ENCODE data around the gene MTAP.

The MTAP gene

GRCh38 chr9:21854594-21854993, 52.2 kb downstream of the MTAP start:
- DNase-seq: no peak

GRCh38 chr9:21856301-21857094, 54.1 kb downstream of the MTAP start:
- no peak for DNase-seq

DNA sequence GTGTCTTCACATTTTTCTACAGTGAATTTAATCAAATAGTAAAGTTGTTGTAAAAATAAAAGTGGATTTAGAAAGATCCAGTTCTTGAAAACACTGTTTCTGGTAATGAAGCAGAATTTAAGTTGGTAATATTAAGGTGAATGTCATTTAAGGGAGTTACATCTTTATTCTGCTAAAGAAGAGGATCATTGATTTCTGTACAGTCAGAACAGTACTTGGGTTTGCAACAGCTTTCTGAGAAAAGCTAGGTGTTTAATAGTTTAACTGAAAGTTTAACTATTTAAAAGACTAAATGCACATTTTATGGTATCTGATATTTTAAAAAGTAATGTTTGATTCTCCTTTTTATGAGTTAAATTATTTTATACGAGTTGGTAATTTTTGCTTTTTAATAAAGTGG, 60.4 kb downstream of the MTAP start:
- DNase-seq: no peak

DNA sequence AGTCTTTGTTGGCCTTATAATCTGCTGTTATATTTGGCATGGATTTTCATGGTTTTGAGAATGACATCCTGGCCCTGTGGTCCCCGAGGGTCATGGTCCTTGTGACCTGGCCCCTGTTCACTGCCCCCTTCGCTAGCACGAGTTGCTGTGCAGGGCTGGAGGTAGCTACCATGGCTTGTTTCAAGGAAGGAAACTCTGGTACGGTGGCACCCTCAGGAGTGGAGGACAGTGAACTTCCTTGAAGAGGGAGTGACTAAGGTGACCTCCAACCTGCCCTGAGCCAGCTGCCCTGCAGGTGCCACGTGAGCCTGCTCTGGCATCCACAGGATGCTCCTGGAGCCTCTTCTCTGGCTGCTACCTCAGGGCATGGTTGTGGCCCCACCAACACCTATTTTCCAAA, 62.1 kb downstream of the MTAP start:
- no peak for DNase-seq

GRCh38 chr9:21866302-21866701, 63.9 kb downstream of the MTAP start:
- no peak for DNase-seq

DNA sequence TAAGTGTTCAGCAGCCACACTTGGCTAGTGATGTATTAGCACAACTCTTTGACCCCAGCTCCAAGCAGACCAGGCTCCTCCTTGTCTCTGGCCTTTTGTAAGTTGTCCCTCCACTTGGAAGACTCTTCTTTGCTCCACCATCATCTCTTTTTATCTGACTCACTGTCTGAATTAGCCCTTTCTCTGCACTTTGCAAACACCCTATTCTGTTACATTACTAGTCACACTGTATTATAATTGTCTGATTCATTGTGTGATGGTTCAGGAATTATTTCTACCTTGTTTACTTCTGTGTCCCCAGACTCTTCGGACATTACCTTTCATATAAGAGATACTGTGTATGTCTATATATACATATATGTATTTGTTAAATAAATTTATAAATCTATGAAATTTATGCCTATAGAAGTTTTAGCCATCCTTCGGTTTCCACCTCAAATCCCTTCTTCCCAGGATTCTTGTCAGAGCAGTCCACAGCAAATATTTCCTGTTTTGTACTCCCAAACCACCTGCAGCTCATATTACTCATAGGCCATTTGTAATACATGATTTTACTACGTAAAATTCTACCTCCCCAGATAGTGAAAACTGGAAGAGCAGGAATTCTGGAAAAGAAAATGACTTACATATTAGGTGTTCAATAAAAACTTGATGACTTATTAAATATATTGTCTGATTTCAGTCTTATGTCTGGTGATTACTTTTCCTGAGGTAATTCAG, 69.0 kb downstream of the MTAP start:
- no peak for DNase-seq

GRCh38 chr9:21872696-21873095, 70.3 kb downstream of the MTAP start:
- no peak for DNase-seq

- DNase-seq: no peak
Observed at GRCh38 chr9:21873540-21874221, 71.2 kb downstream of the MTAP start.

DNA sequence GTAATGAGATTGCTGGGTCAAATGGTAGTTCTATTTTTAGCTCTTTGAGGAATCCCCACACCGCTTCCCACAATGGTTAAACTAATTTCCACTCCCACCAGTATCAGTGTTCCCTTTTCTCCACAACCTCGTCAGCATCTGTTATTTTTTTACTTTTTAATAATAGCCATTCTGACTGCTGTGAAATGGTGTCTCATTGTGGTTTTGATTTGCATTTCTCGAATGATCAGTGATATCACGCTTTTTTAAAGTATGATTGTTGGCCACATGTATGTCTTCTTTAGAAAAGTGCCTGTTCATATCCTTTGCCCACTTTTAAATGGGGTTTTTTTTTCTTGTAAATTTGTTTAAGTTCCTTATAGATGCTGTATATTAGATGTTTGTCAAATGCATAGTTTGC, 73.5 kb downstream of the MTAP start:
- no peak for DNase-seq

GRCh38 chr9:21883642-21884041, 81.2 kb downstream of the MTAP start:
- peak; percentile 15 for DNase-seq

- no peak for DNase-seq
Observed at GRCh38 chr9:21889673-21890072, 87.2 kb downstream of the MTAP start.

DNA sequence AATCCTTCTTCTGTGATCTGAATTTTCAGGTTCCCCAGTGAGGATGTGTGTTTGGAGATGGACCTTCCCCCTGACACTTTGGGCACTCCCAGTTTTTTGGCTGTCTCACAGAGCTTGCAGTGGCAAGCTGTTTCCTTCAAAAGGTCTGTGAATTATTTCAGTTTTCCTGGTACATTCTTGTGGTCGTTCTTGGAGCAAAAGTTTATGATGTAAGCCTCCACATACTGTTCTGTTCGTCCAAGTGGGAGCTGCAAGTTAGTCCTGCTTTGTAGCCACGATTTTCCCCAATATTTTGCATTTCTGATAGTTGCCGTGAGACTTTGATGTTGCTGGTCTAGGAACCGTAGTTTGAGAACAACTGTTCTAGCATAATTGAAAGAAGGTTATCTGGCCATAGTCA, 88.3 kb downstream of the MTAP start:
- DNase-seq: no peak

DNA sequence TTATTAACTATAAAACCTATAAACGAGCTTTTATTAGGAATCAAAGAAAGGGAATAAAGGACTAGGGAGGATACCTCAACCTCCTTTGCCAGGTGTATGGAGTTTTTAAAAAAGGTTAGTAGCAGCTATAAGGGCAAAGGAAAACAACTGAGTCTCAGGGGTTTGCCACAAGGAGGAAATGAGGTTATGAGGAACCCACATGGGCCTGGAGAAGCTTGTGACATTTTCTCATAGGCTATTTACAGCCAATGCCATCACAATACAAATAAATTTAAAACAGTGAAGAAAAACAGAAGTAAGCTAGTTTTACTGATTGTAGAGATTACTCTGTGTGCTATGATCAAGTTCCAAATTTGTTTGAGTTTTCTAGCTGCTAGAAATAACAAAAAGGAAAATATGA, 99.1 kb downstream of the MTAP start:
- DNase-seq: no peak

- DNase-seq: no peak
Observed at GRCh38 chr9:21902136-21902535, 99.7 kb downstream of the MTAP start.

DNA sequence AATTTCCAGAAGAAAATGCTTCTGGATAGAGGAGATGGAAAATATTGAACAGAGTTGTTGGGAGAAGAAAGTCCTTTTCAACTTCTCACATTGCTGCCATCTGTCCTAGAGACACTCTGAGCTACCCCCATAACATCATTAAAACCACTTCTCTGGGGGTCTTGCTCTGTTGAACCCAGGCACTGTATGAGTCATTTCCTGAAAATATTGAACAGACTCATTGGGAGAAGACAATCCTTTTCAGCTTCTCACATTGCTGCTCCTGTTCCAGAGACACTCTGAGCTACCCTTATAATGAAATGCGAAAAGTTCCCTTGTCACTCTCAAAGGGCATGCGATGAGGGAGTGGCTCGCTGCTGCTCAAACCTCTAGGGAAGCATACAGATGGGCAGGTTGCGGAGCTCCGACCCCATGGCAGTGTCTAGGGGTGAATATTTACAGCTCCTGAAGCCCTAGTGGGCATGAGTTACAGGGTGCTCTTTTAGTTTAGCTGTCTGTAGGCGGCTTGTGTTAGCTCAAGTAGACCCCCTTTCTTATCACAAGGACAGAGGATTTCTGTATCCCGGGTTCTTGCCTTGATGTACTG, 101.0 kb downstream of the MTAP start:
- DNase-seq: no peak

DNA sequence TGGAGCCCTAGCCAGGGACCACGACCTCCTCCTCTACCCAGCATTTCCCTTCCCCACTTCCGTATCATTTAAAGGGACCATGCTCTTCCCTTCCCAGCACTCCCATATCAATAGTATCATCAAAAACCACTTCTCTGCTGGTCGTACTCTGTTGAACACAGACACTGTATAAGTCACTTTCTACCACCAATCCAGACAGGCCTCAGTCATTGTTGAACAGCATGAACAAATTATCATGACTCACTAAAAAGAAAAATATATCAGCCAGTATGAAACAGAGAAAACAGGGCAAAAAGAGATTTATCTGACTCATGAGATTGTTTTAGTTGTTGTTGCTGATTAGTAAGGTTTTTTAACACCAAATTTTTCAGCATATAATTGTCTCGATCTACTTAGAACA, 101.9 kb downstream of the MTAP start:
- DNase-seq: no peak

DNA sequence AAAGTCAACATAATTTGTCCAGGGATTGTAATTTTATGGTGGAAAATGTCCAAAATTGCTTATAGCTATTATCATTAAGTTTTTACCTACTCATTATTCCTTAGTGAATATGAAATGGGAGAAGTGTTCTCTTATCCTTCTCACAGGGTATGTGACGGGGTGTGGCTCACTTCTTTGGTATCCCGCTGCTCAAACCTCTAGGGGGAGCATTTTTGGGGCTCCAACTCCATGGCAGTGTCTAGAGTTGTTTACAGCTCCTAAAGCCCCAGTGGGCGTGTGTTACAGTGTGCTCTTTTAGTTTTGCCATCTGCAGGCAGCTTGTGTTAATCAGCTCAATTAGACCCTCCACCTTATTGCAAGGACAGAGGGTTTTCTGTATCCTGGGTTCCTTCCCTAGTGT, 102.3 kb downstream of the MTAP start:
- no peak for DNase-seq

GRCh38 chr9:21906213-21906612, 103.8 kb downstream of the MTAP start:
- no peak for DNase-seq

GRCh38 chr9:21906881-21907280, 104.4 kb downstream of the MTAP start:
- no peak for DNase-seq

DNA sequence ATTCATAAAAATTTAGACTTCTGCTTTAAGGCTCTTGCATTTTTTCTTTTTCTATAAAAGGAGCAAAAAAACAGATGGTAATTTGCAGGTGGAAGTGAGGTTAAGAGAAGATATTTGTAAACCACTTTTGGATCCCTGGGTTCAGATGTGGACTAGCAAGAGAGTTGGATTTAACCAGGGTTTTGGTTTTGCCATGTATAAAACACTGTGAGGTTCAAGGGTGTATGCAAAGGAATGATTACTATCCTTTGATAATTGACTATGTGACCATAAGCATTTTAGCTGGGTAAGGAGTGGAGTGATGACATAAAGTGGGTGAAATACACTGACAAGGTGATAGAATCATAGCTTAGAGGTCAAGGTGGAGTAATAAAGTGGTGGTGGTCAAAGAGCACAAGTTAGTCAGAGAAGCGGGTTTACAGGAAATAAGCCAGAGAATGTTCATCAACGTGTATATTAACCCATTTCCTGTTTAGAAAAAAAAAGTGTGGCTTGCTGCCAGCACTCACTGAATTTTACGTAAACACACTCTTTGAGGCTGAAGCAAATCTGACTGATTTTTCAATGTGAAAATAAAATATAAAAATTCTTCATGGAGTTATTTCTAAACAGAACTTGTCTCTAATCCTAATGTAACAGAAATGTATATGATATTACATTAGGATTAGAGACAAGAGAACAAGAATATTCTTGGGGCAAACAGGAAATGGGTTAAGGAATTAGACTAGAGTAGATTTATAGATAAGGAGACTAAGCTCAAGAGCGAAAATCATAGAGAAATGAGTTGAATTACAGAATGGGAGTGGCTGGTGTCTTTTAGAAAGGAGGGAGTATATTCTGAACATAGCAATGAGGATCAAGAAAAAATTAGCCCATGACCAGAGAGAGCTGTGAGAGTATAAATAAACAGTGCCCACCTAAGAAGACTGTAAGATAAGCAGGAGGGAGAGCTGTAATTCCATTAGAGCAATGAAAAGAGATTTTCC, 117.2 kb downstream of the MTAP start:
- peak; percentile 65 for DNase-seq

DNA sequence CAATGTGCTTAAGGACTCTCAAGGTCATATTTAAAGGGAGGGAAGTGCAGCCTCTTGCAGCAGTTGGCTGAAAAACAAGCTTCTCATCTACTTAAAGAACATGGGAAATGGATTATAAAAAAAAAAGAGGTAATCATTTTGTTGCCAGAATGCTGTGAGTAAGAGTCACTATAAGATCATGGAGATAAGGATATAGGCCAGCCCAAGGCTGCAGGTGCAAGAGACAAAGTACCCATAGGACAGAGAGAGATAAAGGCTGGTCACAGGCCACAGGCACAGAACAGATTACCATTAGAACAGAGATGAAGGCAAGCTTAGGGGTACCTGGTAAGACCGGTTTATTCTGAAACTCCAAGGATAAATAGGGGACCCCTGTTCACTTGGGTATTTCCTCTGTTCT, 121.3 kb downstream of the MTAP start:
- DNase-seq: no peak

DNA sequence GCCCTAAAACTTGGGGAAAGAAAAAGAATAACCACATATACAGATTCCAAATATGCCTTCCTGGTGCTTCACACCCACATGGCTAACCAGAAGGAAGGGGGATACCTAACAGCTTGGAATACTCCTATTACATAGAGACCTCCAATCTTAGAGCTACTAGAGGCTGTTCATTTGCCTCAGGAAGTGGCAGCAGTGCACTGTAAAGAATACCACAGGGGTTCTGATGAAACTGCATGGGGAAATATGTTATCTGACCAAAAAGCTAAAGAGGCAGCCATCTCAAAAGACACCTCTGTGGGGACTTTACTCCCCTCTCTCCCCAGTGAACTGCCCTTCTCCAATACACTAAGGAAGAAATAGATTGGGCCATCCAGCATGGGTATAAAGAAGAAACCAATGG, 125.3 kb downstream of the MTAP start:
- DNase-seq: no peak

Measured in CD4-positive, alpha-beta T cell treated with Interleukin-12 subunit alpha and Interleukin-12 subunit beta, for 1 hour (primary cell).